Measurements from ENCODE around the gene SLC25A2. TPM values are rescaled to one million over a fixed set of nuclear protein-coding genes. Genes with fewer than 3 reads are reported as not detected.
"Not testable (repeated sequence)": the region's sequence is repeated elsewhere in the genome, so short reads cannot be mapped to it uniquely, and the experiment has no call there.

Gene SLC25A2
- total RNA-seq: under 0.01 and 0.64 TPM in 2 replicates

DNA sequence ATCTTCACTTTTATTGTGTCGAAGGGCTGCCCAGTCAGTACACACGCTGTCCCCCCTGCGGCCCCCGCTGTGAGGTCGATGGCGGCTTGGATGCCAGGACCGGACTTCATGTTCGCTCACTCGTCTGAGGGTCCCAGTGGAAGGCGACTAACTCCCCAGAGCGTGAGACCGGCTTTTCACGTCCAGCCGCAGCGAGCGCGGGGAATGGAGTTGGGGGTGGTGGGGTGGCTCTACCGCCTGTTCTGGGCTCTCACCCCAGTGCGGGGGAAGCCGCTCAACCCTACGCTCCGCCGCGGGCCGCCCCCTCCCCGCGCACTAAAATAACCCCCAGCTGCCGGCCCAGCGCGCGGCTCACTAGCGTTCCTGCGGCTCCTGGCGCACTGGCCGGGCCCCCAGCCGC, at the start of gene SLC25A2:
TSS of gene SLC25A2 (minus strand) at position 294 of the 400 bp plus-strand sequence. CDS start at position 110, 184 bp downstream.
- no peak within 1 kb of the TSS for H3K4me3 ChIP-seq (ENCODE audit: low read depth, low read length)
- TF ChIP-seq, protein P1, sequence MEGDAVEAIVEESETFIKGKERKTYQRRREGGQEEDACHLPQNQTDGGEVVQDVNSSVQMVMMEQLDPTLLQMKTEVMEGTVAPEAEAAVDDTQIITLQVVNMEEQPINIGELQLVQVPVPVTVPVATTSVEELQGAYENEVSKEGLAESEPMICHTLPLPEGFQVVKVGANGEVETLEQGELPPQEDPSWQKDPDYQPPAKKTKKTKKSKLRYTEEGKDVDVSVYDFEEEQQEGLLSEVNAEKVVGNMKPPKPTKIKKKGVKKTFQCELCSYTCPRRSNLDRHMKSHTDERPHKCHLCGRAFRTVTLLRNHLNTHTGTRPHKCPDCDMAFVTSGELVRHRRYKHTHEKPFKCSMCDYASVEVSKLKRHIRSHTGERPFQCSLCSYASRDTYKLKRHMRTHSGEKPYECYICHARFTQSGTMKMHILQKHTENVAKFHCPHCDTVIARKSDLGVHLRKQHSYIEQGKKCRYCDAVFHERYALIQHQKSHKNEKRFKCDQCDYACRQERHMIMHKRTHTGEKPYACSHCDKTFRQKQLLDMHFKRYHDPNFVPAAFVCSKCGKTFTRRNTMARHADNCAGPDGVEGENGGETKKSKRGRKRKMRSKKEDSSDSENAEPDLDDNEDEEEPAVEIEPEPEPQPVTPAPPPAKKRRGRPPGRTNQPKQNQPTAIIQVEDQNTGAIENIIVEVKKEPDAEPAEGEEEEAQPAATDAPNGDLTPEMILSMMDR (IDR thresholded peaks at IDR 0.05; ENCODE audit: insufficient read depth, low read depth, low read length): no peak

DNA sequence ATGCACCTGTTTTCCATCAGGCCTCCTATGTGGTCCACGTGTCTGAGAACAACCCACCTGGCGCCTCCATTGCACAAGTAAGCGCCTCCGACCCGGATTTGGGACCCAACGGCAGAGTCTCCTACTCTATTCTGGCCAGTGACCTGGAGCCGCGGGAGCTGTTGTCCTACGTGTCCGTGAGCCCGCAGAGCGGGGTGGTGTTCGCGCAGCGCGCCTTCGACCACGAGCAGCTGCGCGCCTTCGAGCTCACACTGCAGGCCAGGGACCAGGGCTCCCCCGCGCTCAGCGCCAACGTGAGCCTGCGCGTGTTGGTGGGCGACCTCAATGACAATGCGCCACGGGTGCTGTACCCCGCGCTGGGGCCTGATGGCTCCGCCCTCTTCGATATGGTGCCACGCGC, 47.7 kb upstream of the SLC25A2 start:
- TF ChIP-seq, protein P1 (IDR thresholded peaks at IDR 0.05; ENCODE audit: insufficient read depth, low read depth, low read length): no peak
- no peak overlapping the region for H3K4me3 ChIP-seq (ENCODE audit: low read depth, low read length)
- DNase-seq (ENCODE audit: low read depth): no peak

More for the DNA sequence above, at the start of gene SLC25A2:
- no peak for DNase-seq (ENCODE audit: low read depth)

DNA sequence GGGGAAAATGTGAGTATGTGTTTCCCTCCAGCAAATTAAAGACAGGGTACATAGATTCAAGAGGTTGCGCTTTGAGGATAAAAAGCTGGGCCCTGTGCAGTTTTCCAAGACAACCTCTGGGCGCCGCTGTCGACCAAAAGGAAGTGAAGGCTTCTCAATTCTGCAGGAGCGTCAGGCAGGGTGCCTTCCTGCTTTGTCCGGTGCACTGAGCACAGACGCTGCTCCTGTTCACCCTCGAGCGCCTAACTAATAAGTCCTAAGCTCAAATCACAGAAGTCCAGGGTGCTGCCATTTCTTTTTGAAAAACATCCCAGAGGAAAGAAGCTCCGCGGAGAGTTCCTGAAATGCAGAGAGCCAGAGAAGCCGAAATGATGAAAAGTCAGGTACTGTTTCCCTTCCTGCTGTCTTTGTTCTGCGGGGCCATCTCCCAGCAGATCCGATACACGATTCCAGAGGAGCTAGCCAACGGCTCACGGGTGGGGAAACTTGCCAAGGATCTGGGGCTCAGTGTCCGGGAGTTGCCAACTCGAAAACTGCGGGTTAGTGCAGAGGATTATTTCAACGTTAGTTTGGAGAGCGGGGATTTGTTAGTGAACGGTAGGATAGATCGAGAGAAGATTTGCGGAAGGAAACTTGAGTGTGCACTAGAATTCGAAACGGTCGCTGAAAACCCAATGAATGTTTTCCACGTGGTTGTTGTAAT, 46.2 kb upstream of the SLC25A2 start, which contains the start of gene PCDHGB1:
TSS of gene PCDHGB1 (plus strand) at position 183 of the 703 bp plus-strand sequence. CDS start at position 345, 162 bp downstream.
- TF ChIP-seq, protein P1 (IDR thresholded peaks at IDR 0.05; ENCODE audit: insufficient read depth, low read depth, low read length): peak; percentile 59
- H3K4me3 ChIP-seq (ENCODE audit: low read depth, low read length): peak within 1 kb of the TSS; percentile 24
- peak; percentile 52 for DNase-seq (ENCODE audit: low read depth)

DNA sequence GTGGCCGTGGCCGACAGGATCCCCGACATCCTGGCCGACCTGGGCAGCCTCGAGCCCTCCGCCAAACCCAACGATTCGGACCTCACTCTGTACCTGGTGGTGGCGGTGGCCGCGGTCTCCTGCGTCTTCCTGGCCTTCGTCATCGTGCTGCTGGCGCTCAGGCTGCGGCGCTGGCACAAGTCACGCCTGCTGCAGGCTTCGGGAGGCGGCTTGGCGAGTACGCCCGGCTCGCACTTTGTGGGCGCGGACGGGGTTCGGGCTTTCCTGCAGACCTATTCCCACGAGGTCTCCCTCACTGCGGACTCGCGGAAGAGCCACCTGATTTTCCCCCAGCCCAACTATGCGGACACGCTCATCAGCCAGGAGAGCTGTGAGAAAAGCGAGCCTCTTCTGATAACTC, 42.2 kb upstream of the SLC25A2 start:
- H3K4me3 ChIP-seq (ENCODE audit: low read depth, low read length); DNase-seq (ENCODE audit: low read depth): not testable (repeated sequence)

DNA sequence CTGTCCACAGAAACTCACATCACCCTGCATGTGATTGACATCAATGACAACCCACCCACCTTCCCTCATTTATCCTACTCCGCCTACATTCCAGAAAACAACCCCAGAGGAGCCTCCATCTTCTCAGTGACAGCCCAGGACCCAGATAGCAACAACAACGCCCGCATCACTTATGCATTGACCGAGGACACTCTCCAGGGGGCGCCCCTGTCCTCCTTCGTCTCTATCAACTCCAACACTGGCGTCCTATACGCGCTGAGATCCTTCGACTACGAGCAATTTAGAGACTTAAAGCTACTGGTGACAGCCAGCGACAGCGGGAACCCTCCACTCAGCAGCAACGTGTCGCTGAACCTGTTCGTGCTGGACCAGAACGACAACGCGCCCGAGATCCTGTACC, 41.5 kb upstream of the SLC25A2 start:
- no peak for DNase-seq (ENCODE audit: low read depth)
- TF ChIP-seq, protein P1 (IDR thresholded peaks at IDR 0.05; ENCODE audit: insufficient read depth, low read depth, low read length): no peak
- H3K4me3 ChIP-seq (ENCODE audit: low read depth, low read length): no peak overlapping the region

DNA sequence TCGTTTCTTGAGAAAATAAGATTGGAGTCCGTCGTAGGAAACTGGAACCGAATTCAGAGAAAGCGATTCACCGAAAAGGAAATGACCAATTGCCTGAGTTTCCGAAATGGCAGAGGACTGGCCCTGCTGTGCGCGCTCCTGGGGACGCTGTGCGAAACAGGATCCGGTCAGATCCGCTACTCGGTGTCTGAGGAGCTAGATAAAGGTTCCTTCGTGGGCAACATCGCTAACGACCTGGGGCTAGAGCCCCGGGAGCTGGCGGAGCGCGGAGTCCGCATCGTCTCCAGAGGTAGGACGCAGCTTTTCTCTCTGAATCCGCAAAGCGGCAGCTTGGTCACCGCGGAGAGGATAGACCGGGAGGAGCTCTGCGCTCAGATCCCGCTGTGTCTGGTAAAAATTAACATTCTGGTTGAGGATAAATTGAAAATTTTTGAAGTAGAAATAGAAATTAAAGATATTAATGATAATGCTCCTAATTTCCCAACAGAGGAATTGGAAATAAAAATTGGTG, 40.2 kb upstream of the SLC25A2 start:
- peak overlapping the region; percentile 51 for H3K4me3 ChIP-seq (ENCODE audit: low read depth, low read length)
- TF ChIP-seq, protein P1 (IDR thresholded peaks at IDR 0.05; ENCODE audit: insufficient read depth, low read depth, low read length): no peak
- no peak for DNase-seq (ENCODE audit: low read depth)

DNA sequence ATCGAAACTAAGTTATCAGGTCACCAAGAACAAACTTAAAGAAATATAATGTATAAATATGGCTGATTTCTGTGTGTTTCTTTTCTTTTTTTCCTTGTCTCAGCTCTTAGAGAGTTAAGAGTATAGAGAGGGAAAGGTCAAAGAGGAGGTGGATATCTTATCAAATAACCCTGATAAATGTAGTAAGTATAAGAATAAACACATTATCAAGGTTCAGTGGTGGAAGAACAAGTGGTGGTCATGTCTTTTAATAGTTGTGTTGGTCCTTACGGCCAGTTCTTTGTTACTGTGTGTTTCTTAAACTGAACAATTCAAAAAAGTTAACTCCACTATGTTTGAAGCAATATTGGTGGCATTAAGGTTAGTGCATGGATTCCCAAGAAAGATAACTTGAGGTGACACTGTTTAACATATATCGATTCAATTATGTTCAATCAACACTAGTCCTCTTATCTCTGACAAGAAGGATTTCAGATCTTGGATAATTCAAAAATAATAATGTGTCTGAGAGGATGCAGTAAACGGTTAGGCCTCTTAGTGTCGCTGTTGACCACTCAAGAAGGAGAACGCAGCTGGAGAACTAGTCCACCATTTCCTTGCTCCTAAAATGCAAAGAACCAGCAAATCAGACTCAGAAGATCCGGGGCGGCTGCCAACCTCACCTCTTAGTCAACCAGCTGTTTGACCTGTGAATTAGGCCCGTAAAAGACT, 39.5 kb upstream of the SLC25A2 start, which contains the start of gene PCDHGA3:
TSS of gene PCDHGA3 (plus strand) at position 588 of the 711 bp plus-strand sequence. CDS start 205 bp downstream, outside the sequence.
- TF ChIP-seq, protein P1 (IDR thresholded peaks at IDR 0.05; ENCODE audit: insufficient read depth, low read depth, low read length): peak; percentile 55
- peak; percentile 61 for DNase-seq (ENCODE audit: low read depth)
- H3K4me3 ChIP-seq (ENCODE audit: low read depth, low read length): peak within 1 kb of the TSS; percentile 51

Data from fibroblast of villous mesenchyme (primary cell).